Mononuclear cell (primary cell): ENCODE data around the gene DDI1. TPM values are rescaled to one million over a fixed set of nuclear protein-coding genes. Genes with fewer than 3 reads are reported as not detected.

Experiments
- total RNA-seq: library from RNA; depleted of rRNA; stranded (reverse); fragments of >200 nt; gene quantifications from one replicate; pipeline ENCODE4 v1.2.3, GENCODE V29; 2012

Gene DDI1
- total RNA-seq, 1 donor = not detected

Other genes with a start within 250 kb of the DDI1 start
- 3.4 TPM for gene PDGFD, start 127.5 kb downstream of the DDI1 start, total RNA-seq